Measurements from ENCODE around the gene TMEM116. TPM values are rescaled to one million over a fixed set of nuclear protein-coding genes. Genes with fewer than 3 reads are reported as not detected.
A peak's percentile ranks its signal among the peaks of the same experiment; 100 is the strongest.

Gene TMEM116
- total RNA-seq, 1 donor from 2014 or later = 11.4 TPM

DNA sequence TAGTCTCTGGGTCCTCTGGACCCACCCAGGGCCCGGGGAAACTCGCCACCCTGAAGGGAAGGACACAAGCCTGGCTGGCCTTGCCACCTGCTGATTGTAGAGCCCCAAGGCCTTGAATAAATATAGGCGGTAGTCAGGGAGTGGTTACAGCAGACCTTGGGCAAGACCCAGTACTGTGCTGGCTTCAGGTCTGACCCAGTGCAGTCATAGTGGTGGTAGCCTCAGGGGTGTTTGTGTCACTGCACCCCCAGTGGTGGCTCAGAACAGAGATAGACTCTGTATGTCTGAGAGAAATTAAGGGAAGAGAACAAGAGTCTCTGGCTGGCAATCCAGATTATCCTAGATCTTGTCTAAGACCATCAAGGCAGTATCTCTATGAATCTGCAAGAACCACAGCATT, 107.5 kb downstream of the TMEM116 start:
- no peak for DNase-seq (ENCODE audit: low read depth)

DNA sequence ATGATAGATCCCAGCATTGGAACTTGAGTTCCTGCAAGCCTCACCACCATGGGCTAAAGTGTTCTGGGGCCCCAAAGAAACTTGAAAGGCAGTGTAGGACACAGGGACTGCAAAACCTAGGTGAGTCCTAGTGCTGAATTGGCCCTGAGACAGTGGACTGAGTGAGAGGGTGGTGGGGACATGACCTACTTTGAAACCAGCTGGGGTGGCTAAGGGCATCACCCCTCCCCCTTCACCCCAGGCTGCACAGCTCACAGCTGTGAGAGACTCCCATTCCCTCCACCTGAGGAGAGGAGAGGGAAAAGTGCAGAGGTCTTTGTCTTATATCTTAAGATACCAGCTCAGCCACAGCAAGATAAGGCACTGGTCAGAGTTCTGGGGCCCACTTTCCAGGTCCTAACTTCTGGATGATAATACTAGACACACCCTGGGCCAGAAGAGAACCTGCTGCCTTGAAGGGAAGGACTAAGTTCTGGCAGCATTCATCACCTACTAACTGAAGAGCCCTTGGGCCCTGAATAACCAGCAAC, 108.5 kb downstream of the TMEM116 start:
- no peak for DNase-seq (ENCODE audit: low read depth)

DNA sequence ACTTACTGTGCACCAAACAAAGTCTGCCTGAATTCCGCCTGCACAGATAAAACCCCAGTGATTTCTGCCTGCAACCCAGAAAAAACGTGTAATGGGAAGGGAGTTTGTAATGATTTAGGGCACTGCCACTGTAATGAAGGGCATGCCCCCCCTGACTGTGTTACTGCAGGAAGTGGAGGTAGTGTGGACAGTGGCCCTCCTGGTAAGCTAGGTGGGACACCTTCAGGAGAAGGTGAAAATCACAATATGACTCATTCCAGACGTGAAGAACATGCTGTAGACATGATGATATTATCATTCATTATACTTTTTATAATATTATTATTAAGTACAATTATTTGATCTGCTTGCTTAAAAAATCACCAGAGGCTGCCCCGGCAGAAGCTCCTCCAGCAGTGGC, 111.8 kb downstream of the TMEM116 start:
- DNase-seq (ENCODE audit: low read depth) = no peak

DNA sequence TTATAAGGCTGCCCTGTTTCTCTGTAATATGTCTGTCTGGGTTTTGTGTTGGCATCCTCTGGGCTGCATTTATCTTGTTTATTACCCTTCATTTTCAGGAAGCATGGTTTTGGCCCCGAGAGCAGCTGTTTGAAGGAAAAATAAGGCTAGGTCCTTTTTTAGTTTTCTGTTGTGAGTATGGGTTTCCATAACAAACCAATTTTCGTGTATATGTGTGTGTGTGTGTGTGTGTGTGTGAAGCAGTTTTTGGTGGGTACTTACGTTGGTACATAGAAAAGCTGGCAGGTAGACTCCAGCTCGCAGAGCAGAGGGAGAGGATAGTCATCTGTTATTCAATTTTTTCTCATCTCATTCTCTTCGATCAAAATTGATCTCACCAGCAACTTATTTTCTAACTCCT, 118.4 kb downstream of the TMEM116 start:
- no peak for DNase-seq (ENCODE audit: low read depth)

DNA sequence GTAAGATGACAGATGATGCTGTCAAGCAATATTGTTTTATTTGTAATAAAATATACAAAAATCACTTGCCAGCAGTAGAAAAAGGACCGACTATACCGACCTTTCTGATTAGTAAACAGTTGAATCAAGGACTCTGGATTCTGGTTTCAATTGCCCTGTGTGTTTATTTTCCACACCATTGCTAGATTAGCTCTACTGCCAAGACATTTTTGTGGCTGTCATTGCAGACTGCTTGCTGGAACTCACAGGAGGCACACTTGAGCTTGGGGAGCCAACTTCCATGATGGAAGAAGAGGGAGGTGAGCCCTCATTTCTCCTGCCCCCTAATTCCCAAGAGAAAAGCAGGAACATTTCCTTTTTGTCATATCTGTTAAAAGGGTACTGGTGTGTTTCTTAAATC, 119.7 kb downstream of the TMEM116 start:
- DNase-seq (ENCODE audit: low read depth) = peak; percentile 4

DNA sequence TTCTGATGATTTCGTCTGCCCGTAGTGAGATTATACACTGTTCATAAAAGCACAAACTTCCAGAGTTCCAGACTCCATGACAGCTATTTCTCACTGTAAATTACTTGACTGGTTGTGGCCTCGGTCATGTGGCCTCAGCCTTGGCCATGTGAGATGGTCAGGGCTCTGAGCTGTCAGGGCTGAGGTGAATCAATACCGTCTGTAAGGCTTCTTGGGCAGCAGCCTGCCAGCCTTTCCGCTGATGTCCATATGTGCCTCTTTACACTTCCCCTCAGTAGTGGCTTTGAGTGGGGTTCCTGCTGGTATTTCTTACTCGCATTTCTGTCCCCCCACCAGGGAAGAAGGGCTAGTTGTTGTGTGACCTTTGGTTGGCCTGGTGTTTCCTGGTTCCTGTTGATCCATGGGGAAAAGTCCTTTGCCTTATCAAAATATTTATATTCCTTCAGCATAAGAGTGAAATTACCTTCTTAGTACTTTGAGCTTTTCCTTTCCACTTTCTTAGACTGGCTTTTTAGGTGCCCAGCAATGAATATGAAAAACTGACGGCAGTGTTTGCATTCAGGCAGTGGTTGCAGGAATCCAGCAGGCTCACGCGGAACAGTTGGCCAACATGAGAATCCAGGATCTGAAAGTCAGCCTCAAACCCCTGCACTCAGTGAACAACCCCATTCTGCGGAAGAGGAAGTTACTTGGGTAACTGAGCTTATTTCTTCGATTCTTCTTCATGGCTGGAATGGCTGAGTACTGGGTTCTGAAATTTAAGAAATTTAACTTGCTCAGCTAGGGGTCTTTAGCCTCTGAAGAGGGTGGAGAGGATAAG, 124.8 kb downstream of the TMEM116 start:
- no peak for DNase-seq (ENCODE audit: low read depth)

DNA sequence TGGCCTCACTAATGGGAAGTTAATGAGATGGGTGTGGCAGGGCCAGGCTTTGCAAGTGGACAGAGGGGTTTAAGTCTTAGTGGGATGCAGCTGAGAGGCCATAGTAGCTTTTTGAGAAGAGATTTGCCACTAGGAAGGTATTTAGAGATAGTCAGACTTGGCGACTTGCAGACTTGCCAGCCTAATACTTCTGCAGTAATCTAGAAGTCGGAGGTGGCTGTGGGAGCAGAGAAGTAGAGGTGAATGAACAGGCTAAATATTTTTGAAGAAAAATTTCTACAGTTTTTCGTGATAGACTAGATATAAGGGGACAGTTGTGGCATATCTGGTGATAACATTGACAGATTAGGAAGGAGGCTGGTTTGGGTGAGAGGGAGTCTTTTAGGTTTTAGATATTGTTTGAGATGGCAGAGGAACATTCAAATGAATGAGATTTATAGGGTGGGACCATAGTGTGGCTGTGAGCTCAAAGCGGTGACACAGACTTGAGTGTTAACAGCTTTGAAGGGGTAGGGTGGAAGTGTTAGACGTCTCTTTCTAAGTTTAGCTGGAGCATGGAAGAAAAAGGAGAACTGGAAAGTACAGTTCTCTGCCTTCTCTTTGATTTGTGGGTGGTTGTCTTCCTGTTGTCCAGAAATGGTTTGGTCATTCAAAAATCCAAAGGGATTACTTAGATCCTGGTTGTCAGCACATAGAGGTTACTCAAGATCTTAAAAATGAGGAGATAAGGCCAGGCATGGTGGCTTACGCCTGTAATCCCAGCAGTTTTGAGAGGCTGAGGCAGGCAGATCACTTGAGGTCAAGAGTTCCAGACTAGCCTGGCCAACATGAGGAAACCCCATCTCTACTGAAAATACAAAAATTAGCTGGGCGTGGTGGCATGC, 126.1 kb downstream of the TMEM116 start:
- no peak for DNase-seq (ENCODE audit: low read depth)

DNA sequence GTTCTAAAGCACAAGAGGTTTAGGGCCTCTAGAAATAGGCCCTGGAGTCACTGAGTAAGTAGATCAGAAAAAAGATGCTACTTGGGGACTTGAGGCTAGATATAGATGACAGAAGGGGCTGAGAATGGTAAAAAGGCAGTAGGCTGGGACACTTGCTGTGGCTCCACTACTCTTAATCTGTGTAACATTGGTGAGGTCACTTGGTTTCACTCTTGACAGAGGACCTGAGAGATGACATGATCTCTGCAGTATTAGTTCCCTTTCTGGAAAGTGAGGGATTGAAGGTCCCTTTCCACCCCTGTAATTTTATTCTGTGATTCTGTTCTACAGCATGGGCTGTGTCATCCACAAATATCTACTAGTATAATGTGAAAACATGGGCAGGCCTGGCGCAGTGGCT, 131.2 kb downstream of the TMEM116 start:
- no peak for DNase-seq (ENCODE audit: low read depth)

Small RNA genes within 50 kb of the gene (microRNA-seq; reads per million reads assigned to microRNA genes)
- gene MIR3657 = 0.65 reads per million

Other genes with a start within 250 kb of the TMEM116 start
- 2.7 and 3.2 TPM in 2 replicates for gene ALDH2, start 246.2 kb downstream of the TMEM116 start, total RNA-seq
- gene MAPKAPK5, start 170.9 kb downstream of the TMEM116 start, total RNA-seq = 45.4 and 64.4 TPM in 2 replicates
- gene ERP29, start 261 bp upstream of the TMEM116 start, total RNA-seq = 39.0 and 43.3 TPM in 2 replicates
- gene NAA25, start 95.6 kb upstream of the TMEM116 start, total RNA-seq = 28.7 and 40.9 TPM in 2 replicates
- gene TRAFD1, start 112.4 kb upstream of the TMEM116 start, total RNA-seq = 44.0 and 56.9 TPM in 2 replicates

Measured in myocyte (in vitro differentiated cells).